HepG2 (cell line): ENCODE measurements around the gene EDAR. TPM values are rescaled to one million over a fixed set of nuclear protein-coding genes. Genes with fewer than 3 reads are reported as not detected.

ENCODE experiments used
- DPF2 ChIP-seq: sonication (generic); formaldehyde crosslinking; IDR thresholded peaks from 2 replicates; pipeline ENCODE4 v1.4.0; 2020; ENCODE audit warnings: mild to moderate bottlenecking, low read depth, missing genetic modification reagents, borderline replicate concordance
- DR1 ChIP-seq: sonication (generic); formaldehyde crosslinking; IDR thresholded peaks from 2 replicates; pipeline ENCODE4 v1.8.0; 2021; ENCODE audit warnings: mild to moderate bottlenecking, missing genetic modification reagents, inconsistent platforms
- MAX ChIP-seq: IDR thresholded peaks from 2 replicates; pipeline ENCODE4 v1.6.1; 2012; ENCODE audit warnings: inconsistent platforms
- REPIN1 ChIP-seq: sonication (generic); formaldehyde crosslinking; IDR thresholded peaks from 2 replicates; pipeline ENCODE4 v1.8.0; 2022; ENCODE audit warnings: missing genetic modification reagents, low read depth, mild to moderate bottlenecking, borderline replicate concordance
- SKIL ChIP-seq: sonication (generic); formaldehyde crosslinking; IDR thresholded peaks from 2 replicates; pipeline ENCODE4 v1.8.0; 2022; ENCODE audit warnings: missing genetic modification reagents, mild to moderate bottlenecking, moderate library complexity, borderline replicate concordance
- ZBTB10 ChIP-seq: sonication (generic); formaldehyde crosslinking; IDR thresholded peaks from 2 replicates; pipeline ENCODE4 v1.4.0; 2020; ENCODE audit warnings: missing genetic modification reagents, borderline replicate concordance
- ZNF354B ChIP-seq: sonication (generic); formaldehyde crosslinking; IDR thresholded peaks from 2 replicates; pipeline ENCODE4 v1.8.0; 2022; ENCODE audit warnings: mild to moderate bottlenecking, missing genetic modification reagents
- polyA plus RNA-seq, 8 experiments: library from polyadenylated mRNA; depleted of rRNA in 3 of 8; stranded (reverse) in 7 of 8; unstranded in 1 of 8; fragments of >200 nt; fragmentation: Illumina TruSeq in 4 of 8; extraction: Trizol in 4 of 8; gene quantifications; 2 replicates each; pipeline versions ENCODE4 v1.2.1 to v1.2.3, GENCODE V29; 2011 to 2016; ENCODE audit warnings: low read depth in 4 of 8, missing spikeins in 1 of 8, mixed read lengths in 1 of 8; ENCODE audit not compliant: insufficient read depth in 1 of 8
- total RNA-seq, 5 experiments: library from RNA; depleted of rRNA; stranded (reverse); fragments of >200 nt; fragmentation: Illumina TruSeq; extraction: Trizol; gene quantifications; 2 replicates each; pipeline ENCODE4 v1.2.3, GENCODE V29; 2016; ENCODE audit warnings: low read depth in 1 of 5

Gene EDAR
- total and polyA plus RNA-seq, 2 of the 13 experiments (the other 11 are each of a cell fraction or from before 2014, with no cell fraction given) = not detected

GRCh38 chr2:108959401-108959800, 29.6 kb downstream of the EDAR start (continued):
- TF ChIP-seq ZNF354B (CRISPR knock-in tag) (no peak), ZBTB10 (CRISPR knock-in tag) (no peak), DPF2 (CRISPR knock-in tag) (no peak), SKIL (CRISPR knock-in tag) (no peak), DR1 (no peak), REPIN1 (CRISPR knock-in tag) (no peak), MAX (no peak)
